MCF 10A (cell line): Measurements from ENCODE around the gene LARP4B. TPM values are rescaled to one million over a fixed set of nuclear protein-coding genes. Genes with fewer than 3 reads are reported as not detected.

ENCODE experiments used
- BruUV-seq: library from RNA; stranded (reverse); fragments of 400-500 nt; replicated peaks from 2 replicates; lab custom pipeline; 2021; lab: Mats Ljungman, UMichigan
- CTCF ChIA-PET: fragments of 300-600 bp; sonication (Branson Sonifier 250); formaldehyde crosslinking; extraction: SDS; loops from one replicate; lab custom pipeline; 2021; ENCODE audit warnings: antibody characterized with exemption, inconsistent platforms; lab: Yijun Ruan, JAX
- POLR2A ChIA-PET: fragments of 300-600, 350-650 bp; sonication (Branson Sonifier 250); formaldehyde crosslinking; extraction: SDS; loops from one replicate; lab custom pipeline; 2020; ENCODE audit warnings: antibody characterized with exemption, inconsistent platforms; lab: Yijun Ruan, JAX
- DNase-seq: peaks from one replicate; pipeline ENCODE4 v3.0.0-alpha.2; 2018; ENCODE audit not compliant: unreplicated experiment
- H3K27ac Mint-ChIP-seq: one replicate; pipeline ENCODE4 v1.8.0; 2022; ENCODE audit warnings: mild to moderate bottlenecking, low read depth, mixed read lengths; ENCODE audit not compliant: unreplicated experiment
- H3K27me3 Mint-ChIP-seq: one replicate; pipeline ENCODE4 v1.8.0; 2022; ENCODE audit warnings: mixed read lengths; ENCODE audit not compliant: insufficient read depth, unreplicated experiment
- H3K36me3 Mint-ChIP-seq: one replicate; pipeline ENCODE4 v1.8.0; 2022; ENCODE audit warnings: mild to moderate bottlenecking, moderate library complexity, mixed read lengths; ENCODE audit not compliant: insufficient read depth, unreplicated experiment
- H3K4me1 Mint-ChIP-seq: one replicate; pipeline ENCODE4 v1.8.0; 2022; ENCODE audit warnings: mixed read lengths; ENCODE audit not compliant: insufficient read depth, unreplicated experiment
- H3K4me3 Mint-ChIP-seq: one replicate; pipeline ENCODE4 v1.8.0; 2022; ENCODE audit warnings: mild to moderate bottlenecking, moderate library complexity, mixed read lengths; ENCODE audit not compliant: unreplicated experiment
- H3K9me3 Mint-ChIP-seq: one replicate; pipeline ENCODE4 v1.8.0; 2022; ENCODE audit warnings: mixed read lengths; ENCODE audit not compliant: unreplicated experiment
- CTCF ChIP-seq: fragments of 200-600 bp; IDR thresholded peaks from one replicate; pipeline ENCODE4 v1.8.0; 2022; ENCODE audit warnings: antibody characterized with exemption, mild to moderate bottlenecking; ENCODE audit not compliant: unreplicated experiment
- intact Hi-C: fragments of 100-400 bp; cut with micrococcal nuclease; formaldehyde crosslinking; loops from 2 replicates; pipeline ENCODE4 v1.14.1; 2022
- total RNA-seq: library from RNA; stranded (reverse); gene quantifications from 2 replicates; pipeline ENCODE4 v1.2.3, GENCODE V29; 2022

The LARP4B gene
- total RNA-seq, 1 experiment from 2014 or later = 131 TPM

- no peak overlapping the region for H3K27ac Mint-ChIP-seq
- no TSS peak for BruUV-seq
- no peaks in the 10 kb centered on the region for H3K36me3 Mint-ChIP-seq
- H3K4me3 Mint-ChIP-seq = no peak overlapping the region
- H3K4me1 Mint-ChIP-seq = no peaks in the 10 kb centered on the region
- ChIA-PET CTCF (no interaction called here), POLR2A (no interaction called here)
- peaks cover 27% of the 10 kb centered on the region for H3K27me3 Mint-ChIP-seq
- H3K9me3 Mint-ChIP-seq = no peaks in the 10 kb centered on the region
- intact Hi-C loops = no loop called here
- no peak for DNase-seq
- TF ChIP-seq CTCF = no peak
These were observed 15.5 kb upstream of the LARP4B start for GRCh38 chr10:947051-947450.

- BruUV-seq = no TSS peak
- ChIA-PET CTCF (interaction anchor here (0.6 kb wide), 1 partner anchor 41 kb away, joined by 4 read pairs; no protein-coding TSS in a partner anchor), POLR2A (no interaction called here)
- TF ChIP-seq CTCF = no peak
- H3K4me3 Mint-ChIP-seq = no peak overlapping the region
- peaks cover 19% of the 10 kb centered on the region for H3K27me3 Mint-ChIP-seq
- no peak overlapping the region for H3K27ac Mint-ChIP-seq
- DNase-seq = no peak
- H3K36me3 Mint-ChIP-seq = no peaks in the 10 kb centered on the region
- H3K4me1 Mint-ChIP-seq = no peaks in the 10 kb centered on the region
- no peaks in the 10 kb centered on the region for H3K9me3 Mint-ChIP-seq
- intact Hi-C loops = no loop called here
These were observed 14.3 kb upstream of the LARP4B start for GRCh38 chr10:945778-946177.

GRCh38 chr10:944034-944831 is 12.7 kb upstream of the LARP4B start:
- BruUV-seq = no TSS peak
- Mint-ChIP-seq H3K36me3 (no peaks in the 10 kb centered on the region), H3K27ac (no peak overlapping the region), H3K27me3 (peaks cover 4% of the 10 kb centered on the region), H3K9me3 (no peaks in the 10 kb centered on the region), H3K4me1 (no peaks in the 10 kb centered on the region), H3K4me3 (no peak overlapping the region)
- intact Hi-C loops = no loop called here
- no peak for DNase-seq
- POLR2A ChIA-PET = interaction anchor here (1.0 kb wide), 1 partner anchor 13 kb away, joined by 5 read pairs; the partner anchor contains the start of gene LARP4B
- TF ChIP-seq CTCF = no peak
- CTCF ChIA-PET = interaction anchor here (0.6 to 0.7 kb wide), 2 partner anchors 417 to 426 kb away, joined by 3 read pairs; no protein-coding TSS in a partner anchor

- intact Hi-C loops = no loop called here
- BruUV-seq = no TSS peak
- Mint-ChIP-seq H3K9me3 (no peaks in the 10 kb centered on the region), H3K36me3 (no peaks in the 10 kb centered on the region), H3K27me3 (no peaks in the 10 kb centered on the region), H3K4me3 (no peak overlapping the region), H3K27ac (no peak overlapping the region), H3K4me1 (peaks cover 5% of the 10 kb centered on the region)
- CTCF ChIA-PET = no interaction called here
- TF ChIP-seq CTCF = no peak
- DNase-seq = no peak
- POLR2A ChIA-PET = interaction anchor here (1.0 kb wide), 1 partner anchor 12 kb away, joined by 5 read pairs; the partner anchor contains the start of gene LARP4B
These were observed 12.0 kb upstream of the LARP4B start for GRCh38 chr10:943334-944033.
